Astrocyte (in vitro differentiated cells and primary cell): Measurements from ENCODE around the gene RPL21. TPM values are rescaled to one million over a fixed set of nuclear protein-coding genes. Genes with fewer than 3 reads are reported as not detected.

Experiments used
- DNase-seq: peaks from one replicate; pipeline ENCODE4 v3.0.0-alpha.2; 2010; ENCODE audit warnings: low read depth
- FAIRE-seq: peaks from 2 replicates; lab custom pipeline; 2011; peaks lifted over from hg19 to GRCh38; lab: Jason Lieb, UNC
- H2AFZ ChIP-seq: 2 replicates; pipeline ENCODE4 v1.6.0; 2012; ENCODE audit warnings: low read depth, low read length, inconsistent platforms
- H3K27ac ChIP-seq: 2 replicates; pipeline ENCODE4 v1.5.1; 2011; ENCODE audit warnings: low read depth, low read length, inconsistent platforms
- H3K27me3 ChIP-seq: 2 replicates; pipeline ENCODE4 v1.6.0; 2011; ENCODE audit warnings: low read length, inconsistent platforms; ENCODE audit not compliant: insufficient read depth
- H3K36me3 ChIP-seq: 2 replicates; pipeline ENCODE4 v1.5.1; 2011; ENCODE audit warnings: low read length, inconsistent platforms; ENCODE audit not compliant: insufficient read depth
- H3K4me1 ChIP-seq: 2 replicates; pipeline ENCODE4 v1.5.1; 2011; ENCODE audit warnings: low read length, inconsistent platforms; ENCODE audit not compliant: insufficient read depth
- H3K4me2 ChIP-seq: 2 replicates; pipeline ENCODE4 v1.6.0; 2012; ENCODE audit warnings: low read length, inconsistent platforms
- H3K4me3 ChIP-seq: 2 replicates; pipeline ENCODE4 v1.5.1; 2011; ENCODE audit warnings: low read depth, mild to moderate bottlenecking, low read length, inconsistent platforms; ENCODE audit not compliant: insufficient read depth
- H3K79me2 ChIP-seq: 2 replicates; pipeline ENCODE4 v1.6.0; 2012; ENCODE audit warnings: mild to moderate bottlenecking, low read length, inconsistent platforms; ENCODE audit not compliant: insufficient read depth
- H3K9ac ChIP-seq: 2 replicates; pipeline ENCODE4 v1.6.0; 2012; ENCODE audit warnings: mild to moderate bottlenecking, low read length, inconsistent platforms
- H3K9me3 ChIP-seq: 2 replicates; pipeline ENCODE4 v1.5.1; 2012; ENCODE audit warnings: low read depth, mild to moderate bottlenecking, low read length, inconsistent platforms; ENCODE audit not compliant: insufficient read depth
- H4K20me1 ChIP-seq: 2 replicates; pipeline ENCODE4 v1.6.0; 2012; ENCODE audit warnings: low read length, inconsistent platforms; ENCODE audit not compliant: insufficient read depth
- H3K27ac Mint-ChIP-seq: one replicate; pipeline ENCODE4 v1.8.0; 2021; ENCODE audit warnings: mild to moderate bottlenecking, mixed read lengths; ENCODE audit not compliant: unreplicated experiment
- H3K27me3 Mint-ChIP-seq: one replicate; pipeline ENCODE4 v1.8.0; 2021; ENCODE audit warnings: low read depth, mixed read lengths; ENCODE audit not compliant: unreplicated experiment
- H3K36me3 Mint-ChIP-seq: one replicate; pipeline ENCODE4 v1.8.0; 2021; ENCODE audit warnings: low read depth, mixed read lengths; ENCODE audit not compliant: unreplicated experiment
- H3K4me1 Mint-ChIP-seq: one replicate; pipeline ENCODE4 v1.8.0; 2021; ENCODE audit warnings: low read depth, mixed read lengths; ENCODE audit not compliant: unreplicated experiment
- H3K4me3 Mint-ChIP-seq: one replicate; pipeline ENCODE4 v1.8.0; 2021; ENCODE audit warnings: mild to moderate bottlenecking, moderate library complexity, mixed read lengths; ENCODE audit not compliant: unreplicated experiment
- H3K9me3 Mint-ChIP-seq: one replicate; pipeline ENCODE4 v1.8.0; 2021; ENCODE audit warnings: mild to moderate bottlenecking, mixed read lengths; ENCODE audit not compliant: unreplicated experiment
- CTCF ChIP-seq: IDR thresholded peaks from 2 replicates; pipeline ENCODE4 v1.5.1; 2011; ENCODE audit warnings: low read depth, mild to moderate bottlenecking, inconsistent platforms, low read length, moderate library complexity; ENCODE audit not compliant: insufficient read depth
- EZH2 ChIP-seq: IDR thresholded peaks from 2 replicates; pipeline ENCODE4 v1.6.1; 2012; ENCODE audit warnings: mild to moderate bottlenecking, low read length, inconsistent platforms; ENCODE audit not compliant: insufficient read depth
- total RNA-seq: library from RNA; stranded (reverse); gene quantifications from 2 replicates; pipeline ENCODE4 v1.2.1, GENCODE V29; 2021

Gene RPL21
- total RNA-seq, 1 donor from 2014 or later = 728 TPM

GRCh38 chr13:27281420-27281819, 30.1 kb downstream of the RPL21 start:
- Histone ChIP-seq H3K9me3 (no peaks in the 10 kb centered on the region), H3K4me2 (no peak overlapping the region), H3K79me2 (no peaks in the 10 kb centered on the region), H2AFZ (no peak overlapping the region), H3K4me1 (no peaks in the 10 kb centered on the region), H3K4me3 (no peak overlapping the region), H3K27me3 (no peaks in the 10 kb centered on the region), H3K9ac (no peak overlapping the region), H3K27ac (no peak overlapping the region), H4K20me1 (no peaks in the 10 kb centered on the region), H3K36me3 (no peaks in the 10 kb centered on the region)
- Mint-ChIP-seq H3K27me3 (peaks cover 2% of the 10 kb centered on the region), H3K4me3 (no peak overlapping the region), H3K9me3 (no peaks in the 10 kb centered on the region), H3K36me3 (no peaks in the 10 kb centered on the region), H3K4me1 (no peaks in the 10 kb centered on the region), H3K27ac (no peak overlapping the region)
- no peak for DNase-seq
- TF ChIP-seq CTCF (no peak), EZH2 (no peak)
- no peak for FAIRE-seq

- H3K4me2 ChIP-seq = no peak overlapping the region
- H3K4me1 ChIP-seq = no peaks in the 10 kb centered on the region
- no peak overlapping the region for H3K9ac ChIP-seq
- H3K4me3 Mint-ChIP-seq = no peak overlapping the region
- H3K9me3 Mint-ChIP-seq = no peaks in the 10 kb centered on the region
- DNase-seq = no peak
- no peak overlapping the region for H2AFZ ChIP-seq
- peaks cover 2% of the 10 kb centered on the region for H3K27me3 Mint-ChIP-seq
- H4K20me1 ChIP-seq = no peaks in the 10 kb centered on the region
- no peak overlapping the region for H3K27ac Mint-ChIP-seq
- H3K36me3 Mint-ChIP-seq = no peaks in the 10 kb centered on the region
- H3K4me3 ChIP-seq = no peak overlapping the region
- H3K79me2 ChIP-seq = no peaks in the 10 kb centered on the region
- H3K36me3 ChIP-seq = no peaks in the 10 kb centered on the region
- TF ChIP-seq EZH2 = no peak
- peak; percentile 7 for TF ChIP-seq CTCF
- H3K27ac ChIP-seq = no peak overlapping the region
- H3K4me1 Mint-ChIP-seq = no peaks in the 10 kb centered on the region
- no peaks in the 10 kb centered on the region for H3K27me3 ChIP-seq
- no peak for FAIRE-seq
- no peaks in the 10 kb centered on the region for H3K9me3 ChIP-seq
Measured at GRCh38 chr13:27283906-27284493, 32.6 kb downstream of the RPL21 start.

- Mint-ChIP-seq H3K27ac (no peak overlapping the region), H3K4me1 (no peaks in the 10 kb centered on the region), H3K27me3 (peaks cover 1% of the 10 kb centered on the region), H3K4me3 (no peak overlapping the region), H3K36me3 (peaks cover 1% of the 10 kb centered on the region), H3K9me3 (peaks cover 3% of the 10 kb centered on the region)
- no peaks in the 10 kb centered on the region for H3K36me3 ChIP-seq
- no peaks in the 10 kb centered on the region for H4K20me1 ChIP-seq
- no peaks in the 10 kb centered on the region for H3K4me1 ChIP-seq
- H3K27ac ChIP-seq = no peak overlapping the region
- H3K4me2 ChIP-seq = no peak overlapping the region
- FAIRE-seq = no peak
- H3K9me3 ChIP-seq = no peaks in the 10 kb centered on the region
- H3K79me2 ChIP-seq = no peaks in the 10 kb centered on the region
- no peak overlapping the region for H2AFZ ChIP-seq
- H3K4me3 ChIP-seq = no peak overlapping the region
- no peaks in the 10 kb centered on the region for H3K27me3 ChIP-seq
- TF ChIP-seq EZH2 = no peak
- no peak for TF ChIP-seq CTCF
- H3K9ac ChIP-seq = no peak overlapping the region
- no peak for DNase-seq
Measured at GRCh38 chr13:27288392-27288791, 37.0 kb downstream of the RPL21 start.
